Brain microvascular endothelial cell (primary cell): Measurements from ENCODE around the gene LEPROT.

Experiments
- DNase-seq: peaks from one replicate; pipeline ENCODE4 v3.0.0-alpha.2; 2020
- H3K27ac ChIP-seq: fragments of 250-450 bp; sonication (Bioruptor Pico); 2 replicates; pipeline ENCODE4 v1.5.1; 2020; ENCODE audit warnings: mild to moderate bottlenecking, moderate library complexity
- H3K27me3 ChIP-seq: fragments of 250-450 bp; sonication (Bioruptor Pico); replicated peaks from 2 replicates; pipeline ENCODE4 v1.5.1; 2020; ENCODE audit warnings: mild to moderate bottlenecking
- H3K36me3 ChIP-seq: fragments of 250-450 bp; sonication (Bioruptor Pico); replicated peaks from 2 replicates; pipeline ENCODE4 v1.5.1; 2020; ENCODE audit warnings: mild to moderate bottlenecking
- H3K4me3 ChIP-seq: 2 replicates; pipeline ENCODE4 v1.5.1; 2011; ENCODE audit warnings: low read depth, mild to moderate bottlenecking, control low read depth, low read length, moderate library complexity
- CTCF ChIP-seq: IDR thresholded peaks from 2 replicates; pipeline ENCODE4 v1.5.1; 2011; ENCODE audit warnings: low read depth, mild to moderate bottlenecking, moderate library complexity, low read length, control low read depth, inconsistent platforms; ENCODE audit errors: missing control alignments
- in situ Hi-C: cut with HindIII; loops from 2 replicates; pipeline ENCODE4 v1.10.0; 2017; ENCODE audit warnings: low sequenced_read_pairs, low pct_ligation_motif_present

The LEPROT gene

DNA sequence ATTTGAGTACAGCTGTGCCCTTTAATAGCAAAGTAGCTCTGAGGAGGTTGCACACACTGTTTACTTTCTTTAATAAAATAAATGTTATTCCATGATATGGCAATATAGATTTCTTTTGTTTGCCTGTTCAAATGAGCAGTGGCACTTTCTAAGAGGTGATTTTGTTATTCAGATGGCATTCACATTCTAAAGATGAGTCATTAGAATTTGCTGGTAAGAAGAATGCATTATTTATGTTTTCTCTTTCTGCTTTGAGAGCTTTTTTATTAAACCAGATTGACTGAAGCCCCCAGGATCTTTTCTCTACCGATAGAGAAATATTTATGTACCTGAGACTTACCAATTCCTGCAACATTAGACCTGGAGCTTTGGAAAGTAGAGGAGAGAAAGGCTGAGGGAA, 11.2 kb upstream of the LEPROT start:
- Histone ChIP-seq H3K27me3 (no peaks in the 10 kb centered on the region), H3K27ac (no peak overlapping the region), H3K4me3 (no peak overlapping the region), H3K36me3 (no peaks in the 10 kb centered on the region)
- TF ChIP-seq CTCF = no peak
- in situ Hi-C loops = no loop called here
- no peak for DNase-seq

DNA sequence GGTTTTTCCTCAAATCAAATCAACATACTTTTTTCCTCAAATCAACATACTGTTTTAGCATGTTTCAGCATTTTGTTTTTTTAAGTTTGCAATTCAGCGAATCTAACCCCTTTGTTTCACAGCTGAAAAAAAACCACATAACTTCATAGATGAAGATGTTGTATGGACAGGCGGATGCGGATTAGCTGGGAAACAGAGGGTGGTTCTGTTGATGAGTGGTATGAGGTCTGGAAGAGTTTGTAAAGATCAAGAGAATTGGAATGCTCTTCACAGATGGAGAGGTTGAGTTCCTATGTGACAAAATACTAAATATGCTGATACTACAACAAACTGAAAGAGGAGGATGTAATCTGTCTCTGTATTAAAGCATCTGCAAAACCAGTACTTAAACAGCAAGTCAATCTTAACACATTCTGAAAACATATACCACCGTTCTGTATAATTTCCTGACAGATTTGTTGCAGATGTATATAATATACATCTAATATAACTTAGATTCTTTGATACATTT, 10.6 kb upstream of the LEPROT start:
- H3K4me3 ChIP-seq = no peak overlapping the region
- in situ Hi-C loops = no loop called here
- no peak overlapping the region for H3K27ac ChIP-seq
- no peaks in the 10 kb centered on the region for H3K27me3 ChIP-seq
- DNase-seq = no peak
- TF ChIP-seq CTCF = no peak
- no peaks in the 10 kb centered on the region for H3K36me3 ChIP-seq

DNA sequence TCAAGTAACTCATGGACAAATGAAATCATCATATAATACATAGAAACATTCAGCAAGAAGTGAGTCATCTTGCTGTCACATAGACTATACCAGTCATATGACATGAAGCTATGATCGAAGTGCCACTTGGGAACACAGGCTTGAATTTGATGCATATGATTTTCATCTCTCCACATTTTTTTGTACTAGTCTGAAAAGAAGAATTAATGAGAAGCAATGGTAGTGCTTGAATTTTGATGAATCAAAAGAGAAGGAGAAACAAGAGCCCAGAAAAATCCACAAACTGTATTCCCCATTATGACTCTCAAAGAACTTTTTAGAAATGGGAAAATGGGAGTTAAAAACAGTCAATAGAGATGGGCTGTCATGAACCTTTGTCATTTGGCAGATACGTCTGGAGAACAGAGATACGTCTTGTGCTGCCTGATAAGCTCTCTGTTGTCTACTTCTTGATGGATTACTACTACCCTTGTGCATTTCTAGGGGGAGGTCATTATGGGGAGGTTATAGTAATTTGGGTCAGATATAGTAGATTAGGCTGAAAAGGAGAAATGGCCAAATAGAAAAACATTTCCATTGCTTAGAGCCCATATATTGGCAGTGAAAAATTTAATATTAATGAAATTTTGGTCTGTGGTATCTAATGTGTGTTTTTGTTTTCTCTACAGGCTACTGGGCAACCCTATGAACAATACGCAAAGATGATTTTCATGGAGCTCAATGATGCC, 8.0 kb upstream of the LEPROT start:
- Histone ChIP-seq H3K36me3 (no peaks in the 10 kb centered on the region), H3K27me3 (no peaks in the 10 kb centered on the region), H3K4me3 (no peak overlapping the region), H3K27ac (peak overlapping the region; percentile 4)
- no peak for DNase-seq
- in situ Hi-C loops = no loop called here
- TF ChIP-seq CTCF = no peak

- in situ Hi-C loops = no loop called here
- DNase-seq = peak; percentile 37
- Histone ChIP-seq H3K27me3 (no peaks in the 10 kb centered on the region), H3K36me3 (no peaks in the 10 kb centered on the region), H3K27ac (peak overlapping the region; percentile 4), H3K4me3 (no peak overlapping the region)
- no peak for TF ChIP-seq CTCF
Observed at GRCh38 chr1:65412984-65413375, 7.5 kb upstream of the LEPROT start.

DNA sequence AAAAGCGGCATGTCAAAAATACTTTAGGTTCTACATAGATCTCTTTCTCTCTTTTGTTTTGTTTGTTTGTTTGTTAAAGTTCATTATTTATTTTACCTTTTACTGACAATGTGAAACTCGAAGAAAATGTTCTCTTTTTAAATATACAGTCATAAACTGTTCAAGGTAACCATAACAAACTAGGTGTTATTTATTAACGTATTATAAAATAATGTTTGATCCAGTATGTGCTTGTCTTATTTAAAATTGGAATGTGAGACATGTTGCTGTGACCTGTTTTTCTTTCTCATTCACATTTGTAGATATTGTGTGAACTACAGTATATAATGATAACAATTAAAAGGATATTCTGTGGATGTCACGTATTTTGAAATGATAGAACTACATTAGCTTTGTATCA, 5.9 kb upstream of the LEPROT start:
- Histone ChIP-seq H3K27ac (no peak overlapping the region), H3K36me3 (no peaks in the 10 kb centered on the region), H3K27me3 (no peaks in the 10 kb centered on the region), H3K4me3 (no peak overlapping the region)
- no peak for DNase-seq
- TF ChIP-seq CTCF = no peak
- in situ Hi-C loops = no loop called here

DNA sequence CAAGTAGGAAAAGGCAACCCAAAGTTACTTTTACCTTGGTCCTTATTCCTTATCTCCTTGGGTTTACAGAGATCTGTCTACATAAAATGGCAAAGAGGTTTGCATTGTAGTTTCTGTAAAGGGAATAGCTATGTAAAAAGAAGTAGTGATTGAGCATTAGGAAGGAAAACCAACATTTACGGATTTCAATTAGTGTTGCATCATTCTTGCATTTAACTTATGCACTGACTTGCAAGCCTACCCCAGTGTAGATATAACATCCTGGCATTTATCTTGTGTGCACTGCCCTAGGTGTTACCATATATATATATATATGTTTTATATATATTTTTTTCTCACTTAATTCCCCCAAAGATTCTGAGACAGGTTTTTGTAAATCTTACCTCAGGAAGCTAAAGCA, 3.7 kb upstream of the LEPROT start:
- no peak overlapping the region for H3K4me3 ChIP-seq
- in situ Hi-C loops = no loop called here
- no peak for DNase-seq
- TF ChIP-seq CTCF = no peak
- H3K27me3 ChIP-seq = no peaks in the 10 kb centered on the region
- H3K36me3 ChIP-seq = no peaks in the 10 kb centered on the region
- H3K27ac ChIP-seq = no peak overlapping the region
